PC-9 (cell line): ENCODE data around the gene MTARC2.
"Not testable (repeated sequence)": the region's sequence is repeated elsewhere in the genome, so short reads cannot be mapped to it uniquely, and the experiment has no call there.

Experiments used
- CTCF ChIP-seq: fragments of 200-600 bp; sonication (generic); conservative IDR thresholded peaks from 2 replicates; pipeline ENCODE4 v1.6.1; 2017; ENCODE audit warnings: mixed run types, antibody characterized with exemption, mild to moderate bottlenecking, moderate library complexity
- EZH2 ChIP-seq: fragments of 200-600 bp; sonication (generic); IDR thresholded peaks from 2 replicates; pipeline ENCODE4 v1.8.0; 2017; ENCODE audit warnings: antibody characterized with exemption, low read depth

- TF ChIP-seq CTCF, EZH2: not testable (repeated sequence)
Measured at GRCh38 chr1:220715986-220716385, 32.1 kb upstream of the MTARC2 start.
